ENCODE results near the gene TRMT2A.

The TRMT2A gene

GRCh38 chr22:20093418-20094196 lies 23.4 kb downstream of the TRMT2A start:
- TF ChIP-seq ZNF174 (tag by site-specific recombination; IDR thresholded peaks at IDR 0.05), result no peak
- TF ChIP-seq ZBTB11 (tag by site-specific recombination; conservative IDR thresholded peaks at IDR 0.05; ENCODE audit: low read depth), result no peak
- no peak for TF ChIP-seq MEIS1 (CRISPR knock-in tag; IDR thresholded peaks at IDR 0.05; ENCODE audit: borderline replicate concordance)
- TF ChIP-seq ZFP41 (tag by site-specific recombination; IDR thresholded peaks at IDR 0.05; ENCODE audit: borderline replicate concordance), result no peak
- TF ChIP-seq YY2 (tag by site-specific recombination; IDR thresholded peaks at IDR 0.05), result no peak
- TF ChIP-seq KLF9 (tag by site-specific recombination; IDR thresholded peaks at IDR 0.05; ENCODE audit: low read depth), result no peak
- no peak for TF ChIP-seq ZNF362 (tag by site-specific recombination; IDR thresholded peaks at IDR 0.05)
- CTCF ChIA-PET, result interaction anchor here (0.9 kb wide), 1 partner anchor 8 kb away, joined by 4 read pairs; no protein-coding TSS in a partner anchor
- peaks cover 66 to 99% of the 10 kb centered on the region in 2 experiments for H3K36me3 ChIP-seq (ENCODE audit: control insufficient read depth in 2 of 2, insufficient read depth in 1 of 2, low read length in 2 of 2)
- no peaks in the 10 kb centered on the region for H3K9me3 ChIP-seq (ENCODE audit: control insufficient read depth, insufficient read depth, low read depth, low read length)
- H3K4me1 ChIP-seq (ENCODE audit: control insufficient read depth, insufficient read depth, low read length), result no peaks in the 10 kb centered on the region
- H3K4me3 ChIP-seq (ENCODE audit: low read depth, low read length), result no peak overlapping the region
- POLR2A ChIA-PET, result interaction anchor here (0.7 to 1.9 kb wide), 4 partner anchors 8 to 24 kb away, joined by 3 to 5 read pairs (median 3); partner anchors contain the start of gene TRMT2A
- no peak overlapping the region for H3K27ac ChIP-seq (ENCODE audit: extremely low read depth, low read depth, low read length)

GRCh38 chr22:20092477-20092854 lies 24.6 kb downstream of the TRMT2A start:
- Histone ChIP-seq H3K27ac (ENCODE audit: extremely low read depth, low read depth, low read length) (no peak overlapping the region), H3K36me3 (ENCODE audit: control insufficient read depth in 2 of 2, insufficient read depth in 1 of 2, low read length in 2 of 2) (peaks cover 60 to 100% of the 10 kb centered on the region in 2 experiments), H3K9me3 (ENCODE audit: control insufficient read depth, insufficient read depth, low read depth, low read length) (no peaks in the 10 kb centered on the region), H3K4me3 (ENCODE audit: low read depth, low read length) (no peak overlapping the region), H3K4me1 (ENCODE audit: control insufficient read depth, insufficient read depth, low read length) (no peaks in the 10 kb centered on the region)
- ChIA-PET CTCF (interaction anchor here (0.5 kb wide), 1 partner anchor 144 kb away, joined by 4 read pairs; no protein-coding TSS in a partner anchor), POLR2A (interaction anchor here (1.0 to 1.5 kb wide), 2 partner anchors 18 to 25 kb away, joined by 3 read pairs; partner anchors contain the start of gene TRMT2A)
- TF ChIP-seq FEZF1 (tag by site-specific recombination; IDR thresholded peaks at IDR 0.05) (no peak), ZNF670 (tag by site-specific recombination; IDR thresholded peaks at IDR 0.05; ENCODE audit: low read depth) (no peak), SETDB1 (IDR thresholded peaks at IDR 0.05; ENCODE audit: insufficient read length, low read length) (no peak)

GRCh38 chr22:20091690-20092476 lies 25.1 kb downstream of the TRMT2A start:
- ChIA-PET POLR2A (interaction anchor here (1.0 kb wide), 1 partner anchor 25 kb away, joined by 3 read pairs; the partner anchor contains the start of gene TRMT2A), CTCF (interaction anchor here (0.5 kb wide), 1 partner anchor 143 kb away, joined by 4 read pairs; no protein-coding TSS in a partner anchor)
- H3K27ac ChIP-seq (ENCODE audit: extremely low read depth, low read depth, low read length), result no peak overlapping the region
- no peaks in the 10 kb centered on the region for H3K9me3 ChIP-seq (ENCODE audit: control insufficient read depth, insufficient read depth, low read depth, low read length)
- H3K4me3 ChIP-seq (ENCODE audit: low read depth, low read length), result no peak overlapping the region
- peaks cover 61 to 100% of the 10 kb centered on the region in 2 experiments for H3K36me3 ChIP-seq (ENCODE audit: control insufficient read depth in 2 of 2, insufficient read depth in 1 of 2, low read length in 2 of 2)
- H3K4me1 ChIP-seq (ENCODE audit: control insufficient read depth, insufficient read depth, low read length), result no peaks in the 10 kb centered on the region
- no peak for TF ChIP-seq ZNF18 (tag by site-specific recombination; IDR thresholded peaks at IDR 0.05)
- TF ChIP-seq PRDM4 (tag by site-specific recombination; IDR thresholded peaks at IDR 0.05), result no peak
- TF ChIP-seq ZNF138 (tag by site-specific recombination; IDR thresholded peaks at IDR 0.05; ENCODE audit: borderline replicate concordance), result no peak
- TF ChIP-seq ZBTB49 (tag by site-specific recombination; IDR thresholded peaks at IDR 0.05; ENCODE audit: low read depth), result no peak
- no peak for TF ChIP-seq ZNF146 (tag by site-specific recombination; IDR thresholded peaks at IDR 0.05)
- TF ChIP-seq ZNF561 (tag by site-specific recombination; IDR thresholded peaks at IDR 0.05; ENCODE audit: borderline replicate concordance), result no peak

Data from HEK293 (cell line).